Measurements from ENCODE around the gene TKT.
A peak's percentile ranks its signal among the peaks of the same experiment; 100 is the strongest.
"Not testable (repeated sequence)": the region's sequence is repeated elsewhere in the genome, so short reads cannot be mapped to it uniquely, and the experiment has no call there.

TKT gene

DNA sequence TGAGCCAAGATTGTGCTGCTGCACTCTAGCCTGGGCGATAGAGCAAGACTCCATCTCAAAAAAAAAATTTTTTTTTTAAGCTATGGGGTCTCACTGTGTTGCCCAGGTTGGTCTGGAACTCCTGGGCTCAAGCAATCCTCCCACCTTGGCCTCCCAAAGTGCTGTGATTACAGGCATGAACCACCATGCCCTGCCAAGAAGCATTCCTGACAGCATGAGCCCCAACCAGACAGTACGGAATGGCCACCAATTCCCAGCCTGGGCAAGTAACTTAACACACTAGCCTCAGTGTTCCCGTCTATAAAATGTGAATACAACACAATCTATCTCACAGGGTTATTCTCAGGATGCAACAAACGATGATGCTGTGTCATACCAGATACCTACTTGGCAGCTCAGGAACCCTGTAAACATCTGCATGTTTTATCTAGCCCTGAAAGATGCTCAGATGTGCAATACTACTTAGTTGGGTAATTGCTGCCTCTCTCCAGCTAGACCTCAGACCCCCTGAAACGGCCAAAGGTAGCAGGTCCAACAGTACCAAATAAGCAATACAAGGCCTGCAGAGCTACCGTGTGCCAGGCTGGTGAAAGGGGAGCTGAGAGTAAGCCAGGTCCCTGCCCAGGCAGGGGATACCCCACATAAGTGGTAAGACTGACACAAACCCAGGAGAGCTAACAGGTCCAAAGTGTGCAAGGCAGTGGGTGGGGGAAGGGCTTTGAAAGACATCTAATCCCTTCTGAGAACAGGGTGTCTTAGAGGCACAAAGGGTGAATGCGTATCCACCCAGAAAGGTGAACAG, 1.9 kb downstream of the TKT start:
- H3K9me2 ChIP-seq (ENCODE audit: low read depth, low read length), result no peaks in the 10 kb centered on the region
- H3K27ac ChIP-seq (ENCODE audit: low read depth, low read length, poor library complexity, severe bottlenecking), result peak overlapping the region; percentile 72
- peaks cover 63% of the 10 kb centered on the region for H3K4me1 ChIP-seq (ENCODE audit: insufficient read depth, low read length, severe bottlenecking)
- H3K4me2 ChIP-seq (ENCODE audit: low read length), result peak overlapping the region; percentile 95
- H4K20me1 ChIP-seq (ENCODE audit: insufficient read depth, low read length), result no peaks in the 10 kb centered on the region
- peak overlapping the region; percentile 95 for H3K9ac ChIP-seq (ENCODE audit: low read length)
- H3K9me3 ChIP-seq (ENCODE audit: low read length), result no peaks in the 10 kb centered on the region
- peaks cover 65% of the 10 kb centered on the region for H3K79me2 ChIP-seq (ENCODE audit: insufficient read depth, low read length)
- TF ChIP-seq, protein P1, sequence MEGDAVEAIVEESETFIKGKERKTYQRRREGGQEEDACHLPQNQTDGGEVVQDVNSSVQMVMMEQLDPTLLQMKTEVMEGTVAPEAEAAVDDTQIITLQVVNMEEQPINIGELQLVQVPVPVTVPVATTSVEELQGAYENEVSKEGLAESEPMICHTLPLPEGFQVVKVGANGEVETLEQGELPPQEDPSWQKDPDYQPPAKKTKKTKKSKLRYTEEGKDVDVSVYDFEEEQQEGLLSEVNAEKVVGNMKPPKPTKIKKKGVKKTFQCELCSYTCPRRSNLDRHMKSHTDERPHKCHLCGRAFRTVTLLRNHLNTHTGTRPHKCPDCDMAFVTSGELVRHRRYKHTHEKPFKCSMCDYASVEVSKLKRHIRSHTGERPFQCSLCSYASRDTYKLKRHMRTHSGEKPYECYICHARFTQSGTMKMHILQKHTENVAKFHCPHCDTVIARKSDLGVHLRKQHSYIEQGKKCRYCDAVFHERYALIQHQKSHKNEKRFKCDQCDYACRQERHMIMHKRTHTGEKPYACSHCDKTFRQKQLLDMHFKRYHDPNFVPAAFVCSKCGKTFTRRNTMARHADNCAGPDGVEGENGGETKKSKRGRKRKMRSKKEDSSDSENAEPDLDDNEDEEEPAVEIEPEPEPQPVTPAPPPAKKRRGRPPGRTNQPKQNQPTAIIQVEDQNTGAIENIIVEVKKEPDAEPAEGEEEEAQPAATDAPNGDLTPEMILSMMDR (IDR thresholded peaks at IDR 0.05; ENCODE audit: low read length), result no peak
- no peak for TF ChIP-seq EZH2 (IDR thresholded peaks at IDR 0.05; ENCODE audit: borderline replicate concordance, low read length)
- H3F3A ChIP-seq (ENCODE audit: insufficient read depth, low read length), result no peaks in the 10 kb centered on the region
- H3K27me3 ChIP-seq (ENCODE audit: insufficient read depth, low read length), result no peaks in the 10 kb centered on the region
- peak overlapping the region; percentile 92 for H3K4me3 ChIP-seq (ENCODE audit: low read depth, low read length, poor library complexity, severe bottlenecking)
- H2AFZ ChIP-seq (ENCODE audit: low read length), result no peak overlapping the region
- H3K36me3 ChIP-seq (ENCODE audit: insufficient read depth, low read length), result peaks cover 24% of the 10 kb centered on the region; the same call in 1 of the 2 replicates

DNA sequence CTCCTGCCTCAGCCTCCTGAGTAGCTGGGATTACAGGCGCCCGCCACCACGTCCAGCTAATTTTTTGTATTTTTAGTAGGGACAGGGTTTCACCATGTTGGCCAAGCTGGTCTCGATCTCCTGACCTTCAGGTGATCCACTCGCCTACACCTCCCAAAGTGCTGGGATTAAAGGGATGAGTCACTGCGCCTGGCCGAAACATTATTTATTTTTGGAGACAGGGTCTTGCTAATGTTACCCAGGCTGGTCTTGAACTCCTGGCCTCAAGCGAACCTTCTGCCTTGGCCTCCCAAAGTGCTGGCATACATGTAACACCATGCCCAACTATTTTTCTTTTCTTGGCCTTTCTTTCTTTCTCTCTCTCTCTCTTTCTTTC, 2.9 kb downstream of the TKT start:
- not testable (repeated sequence) for H2AFZ ChIP-seq (ENCODE audit: low read length); H3K9me3 ChIP-seq (ENCODE audit: low read length); H3K27me3 ChIP-seq (ENCODE audit: insufficient read depth, low read length); H3K9me2 ChIP-seq (ENCODE audit: low read depth, low read length); H3F3A ChIP-seq (ENCODE audit: insufficient read depth, low read length); H4K20me1 ChIP-seq (ENCODE audit: insufficient read depth, low read length)
- H3K27ac ChIP-seq (ENCODE audit: low read depth, low read length, poor library complexity, severe bottlenecking), result peak overlapping the region; percentile 79
- peak overlapping the region; percentile 92 for H3K4me3 ChIP-seq (ENCODE audit: low read depth, low read length, poor library complexity, severe bottlenecking)
- peaks cover 75% of the 10 kb centered on the region for H3K79me2 ChIP-seq (ENCODE audit: insufficient read depth, low read length)
- H3K9ac ChIP-seq (ENCODE audit: low read length), result peak overlapping the region; percentile 45; the same call in 1 of the 2 replicates
- H3K4me2 ChIP-seq (ENCODE audit: low read length), result peak overlapping the region; percentile 95
- H3K4me1 ChIP-seq (ENCODE audit: insufficient read depth, low read length, severe bottlenecking), result peaks cover 71% of the 10 kb centered on the region
- peaks cover 31% of the 10 kb centered on the region; the same call in 1 of the 2 replicates for H3K36me3 ChIP-seq (ENCODE audit: insufficient read depth, low read length)

DNA sequence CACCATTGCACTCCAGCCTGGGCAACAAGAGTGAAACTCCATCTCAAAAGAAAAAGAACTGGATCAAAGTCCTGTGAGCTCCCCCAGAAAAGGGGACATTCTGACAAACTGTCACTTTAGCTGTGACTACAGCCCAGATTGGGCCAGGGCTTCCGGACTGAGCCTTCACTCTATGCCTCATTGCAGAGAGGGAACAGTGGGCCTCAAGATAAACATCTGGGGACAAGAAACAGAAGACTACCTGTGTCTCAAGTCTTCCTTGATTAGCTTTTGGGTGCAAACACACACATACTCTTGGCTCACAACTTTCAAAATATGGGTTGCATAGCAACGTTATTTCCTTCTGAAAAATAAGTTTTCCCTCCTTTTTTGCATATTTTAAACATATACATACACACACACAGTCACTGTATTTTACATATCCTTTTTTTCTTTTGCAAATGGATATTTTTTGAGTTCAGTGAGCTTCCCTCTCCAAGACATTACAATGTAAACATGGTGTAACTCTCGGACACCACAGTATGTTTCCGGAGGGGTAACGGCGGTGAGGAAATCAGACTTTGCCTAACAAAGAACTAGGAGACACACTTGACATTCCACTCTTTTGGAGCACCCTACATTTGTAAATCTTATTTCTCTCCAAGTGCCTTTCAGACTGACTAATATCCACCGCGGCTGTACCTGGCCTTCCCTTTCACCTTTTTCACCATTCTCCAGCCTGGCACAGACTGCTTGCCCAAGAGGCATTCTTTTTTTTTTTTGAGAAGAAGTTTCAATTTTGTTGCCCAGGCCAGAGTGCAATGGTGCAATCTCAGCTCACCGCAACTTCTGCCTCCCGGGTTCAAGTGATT, 3.5 kb downstream of the TKT start:
- H4K20me1 ChIP-seq (ENCODE audit: insufficient read depth, low read length), result no peaks in the 10 kb centered on the region

More for the DNA sequence above, 3.5 kb downstream of the TKT start:
- Histone ChIP-seq H3K27me3 (ENCODE audit: insufficient read depth, low read length) (no peaks in the 10 kb centered on the region), H3F3A (ENCODE audit: insufficient read depth, low read length) (no peaks in the 10 kb centered on the region), H2AFZ (ENCODE audit: low read length) (no peak overlapping the region), H3K79me2 (ENCODE audit: insufficient read depth, low read length) (peaks cover 81% of the 10 kb centered on the region), H3K9ac (ENCODE audit: low read length) (peak overlapping the region; percentile 45), H3K9me2 (ENCODE audit: low read depth, low read length) (no peaks in the 10 kb centered on the region), H3K9me3 (ENCODE audit: low read length) (no peaks in the 10 kb centered on the region), H3K27ac (ENCODE audit: low read depth, low read length, poor library complexity, severe bottlenecking) (peak overlapping the region; percentile 79), H3K4me2 (ENCODE audit: low read length) (peak overlapping the region; percentile 95), H3K4me3 (ENCODE audit: low read depth, low read length, poor library complexity, severe bottlenecking) (peak overlapping the region; percentile 92), H3K36me3 (ENCODE audit: insufficient read depth, low read length) (peaks cover 31% of the 10 kb centered on the region; the same call in 1 of the 2 replicates), H3K4me1 (ENCODE audit: insufficient read depth, low read length, severe bottlenecking) (peaks cover 75% of the 10 kb centered on the region)
- TF ChIP-seq, protein P1 (IDR thresholded peaks at IDR 0.05; ENCODE audit: low read length), result no peak
- TF ChIP-seq EZH2 (IDR thresholded peaks at IDR 0.05; ENCODE audit: borderline replicate concordance, low read length), result no peak
